Neural progenitor cell (in vitro differentiated cells): Measurements from ENCODE around the gene EPHB2. TPM values are rescaled to one million over a fixed set of nuclear protein-coding genes. Genes with fewer than 3 reads are reported as not detected.

Experiments
- DNase-seq: peaks from one replicate; pipeline ENCODE4 v3.0.0-alpha.2; 2016; ENCODE audit warnings: low spot score
- H2AFZ ChIP-seq: fragments of 200-600 bp; sonication (generic); replicated peaks from 2 replicates; pipeline ENCODE4 v1.6.1; 2016; ENCODE audit warnings: antibody characterized with exemption
- H3F3A ChIP-seq: fragments of 200-600 bp; sonication (generic); 2 replicates; pipeline ENCODE4 v1.6.1; 2016; ENCODE audit warnings: antibody characterized with exemption, low read depth
- H3K27ac ChIP-seq: fragments of 200-600 bp; sonication (generic); 2 replicates; pipeline ENCODE4 v1.5.1; 2016; ENCODE audit warnings: mild to moderate bottlenecking
- H3K27me3 ChIP-seq: fragments of 200-600 bp; sonication (generic); 2 replicates; pipeline ENCODE4 v1.6.1; 2016; ENCODE audit warnings: mild to moderate bottlenecking, moderate library complexity
- H3K36me3 ChIP-seq: fragments of 200-600 bp; sonication (generic); 2 replicates; pipeline ENCODE4 v1.5.1; 2016
- H3K4me1 ChIP-seq: fragments of 200-600 bp; sonication (generic); 2 replicates; pipeline ENCODE4 v1.6.1; 2016; ENCODE audit warnings: mixed run types
- H3K4me2 ChIP-seq: fragments of 200-600 bp; sonication (generic); 2 replicates; pipeline ENCODE4 v1.6.1; 2016
- H3K4me3 ChIP-seq: fragments of 200-600 bp; sonication (generic); 2 replicates; pipeline ENCODE4 v1.5.1; 2016
- H3K79me2 ChIP-seq: fragments of 200-600 bp; sonication (generic); 2 replicates; pipeline ENCODE4 v1.6.1; 2016; ENCODE audit warnings: low read depth
- H3K9ac ChIP-seq: fragments of 200-600 bp; sonication (generic); 2 replicates; pipeline ENCODE4 v1.6.1; 2016
- H3K9me3 ChIP-seq: fragments of 200-600 bp; sonication (generic); 2 replicates; pipeline ENCODE4 v1.5.1; 2016; ENCODE audit warnings: low read depth
- H4K20me1 ChIP-seq: fragments of 200-600 bp; sonication (generic); 2 replicates; pipeline ENCODE4 v1.6.1; 2016; ENCODE audit warnings: low read depth
- H3K27ac Mint-ChIP-seq: 3 replicates; pipeline ENCODE4 v1.8.0; 2021; ENCODE audit warnings: mixed read lengths
- H3K27me3 Mint-ChIP-seq: 2 replicates; pipeline ENCODE4 v1.8.0; 2022; ENCODE audit warnings: low read depth, mild to moderate bottlenecking, inconsistent platforms, moderate library complexity, mixed read lengths; ENCODE audit not compliant: insufficient read depth
- H3K36me3 Mint-ChIP-seq: 3 replicates; pipeline ENCODE4 v1.8.0; 2021; ENCODE audit warnings: mixed read lengths
- H3K4me1 Mint-ChIP-seq: 3 replicates; pipeline ENCODE4 v1.8.0; 2021; ENCODE audit warnings: mixed read lengths
- H3K4me3 Mint-ChIP-seq: 3 replicates; pipeline ENCODE4 v1.8.0; 2021; ENCODE audit warnings: mild to moderate bottlenecking, moderate library complexity, mixed read lengths
- H3K9me3 Mint-ChIP-seq: 3 replicates; pipeline ENCODE4 v1.8.0; 2020; ENCODE audit warnings: mixed read lengths
- CTCF ChIP-seq: fragments of 200-600 bp; sonication (generic); IDR thresholded peaks from 2 replicates; pipeline ENCODE4 v1.5.1; 2017; ENCODE audit warnings: antibody characterized with exemption, mild to moderate bottlenecking
- EZH2 ChIP-seq: fragments of 200-600 bp; sonication (generic); IDR thresholded peaks from 2 replicates; pipeline ENCODE4 v1.6.1; 2017; ENCODE audit warnings: antibody characterized with exemption, mild to moderate bottlenecking, moderate library complexity
- EZH2phosphoT487 ChIP-seq: fragments of 200-600 bp; sonication (generic); IDR thresholded peaks from 2 replicates; pipeline ENCODE4 v1.6.1; 2017; ENCODE audit warnings: antibody characterized with exemption
- total RNA-seq: library from RNA; depleted of rRNA; stranded (reverse); fragments of >200 nt; gene quantifications from 2 replicates; pipeline ENCODE4 v1.2.3, GENCODE V29; 2015; ENCODE audit warnings: low replicate concordance

Gene EPHB2
- total RNA-seq, 1 donor from 2014 or later, result 38.3 TPM

GRCh38 chr1:22872981-22873664, 162.5 kb downstream of the EPHB2 start:
- Histone ChIP-seq H3K4me1 (peaks cover 39% of the 10 kb centered on the region), H4K20me1 (peaks cover 8% of the 10 kb centered on the region), H3K36me3 (no peaks in the 10 kb centered on the region), H3K9me3 (no peaks in the 10 kb centered on the region), H3K9ac (no peak overlapping the region), H3F3A (peaks cover 51% of the 10 kb centered on the region), H2AFZ (no peak overlapping the region), H3K79me2 (no peaks in the 10 kb centered on the region), H3K27me3 (no peaks in the 10 kb centered on the region), H3K4me3 (no peak overlapping the region), H3K27ac (no peak overlapping the region), H3K4me2 (no peak overlapping the region)
- TF ChIP-seq CTCF, result no peak
- TF ChIP-seq EZH2phosphoT487, result no peak
- no peak for TF ChIP-seq EZH2
- Mint-ChIP-seq H3K4me1 (peaks cover 44% of the 10 kb centered on the region), H3K9me3 (no peaks in the 10 kb centered on the region), H3K27ac (peak overlapping the region; percentile 29), H3K27me3 (peaks cover 2% of the 10 kb centered on the region), H3K4me3 (no peak overlapping the region), H3K36me3 (peaks cover 15% of the 10 kb centered on the region)
- DNase-seq, result no peak

- no peaks in the 10 kb centered on the region for H3K27me3 ChIP-seq
- H3K4me3 Mint-ChIP-seq, result no peak overlapping the region
- peaks cover 8% of the 10 kb centered on the region for H3K36me3 Mint-ChIP-seq
- H2AFZ ChIP-seq, result no peak overlapping the region
- H3K9me3 ChIP-seq, result no peaks in the 10 kb centered on the region
- DNase-seq, result no peak
- no peaks in the 10 kb centered on the region for H3K36me3 ChIP-seq
- H3K79me2 ChIP-seq, result no peaks in the 10 kb centered on the region
- H4K20me1 ChIP-seq, result peaks cover 8% of the 10 kb centered on the region
- H3K4me3 ChIP-seq, result no peak overlapping the region
- H3K27me3 Mint-ChIP-seq, result peaks cover 2% of the 10 kb centered on the region
- H3K9me3 Mint-ChIP-seq, result no peaks in the 10 kb centered on the region
- peaks cover 39% of the 10 kb centered on the region for H3K4me1 ChIP-seq
- H3K9ac ChIP-seq, result no peak overlapping the region
- H3K27ac Mint-ChIP-seq, result no peak overlapping the region
- peak overlapping the region; percentile 71 for H3K4me2 ChIP-seq
- peak overlapping the region; percentile 91 for H3K27ac ChIP-seq
- TF ChIP-seq CTCF (no peak), EZH2phosphoT487 (no peak), EZH2 (no peak)
- peaks cover 51% of the 10 kb centered on the region for H3F3A ChIP-seq
- H3K4me1 Mint-ChIP-seq, result peaks cover 44% of the 10 kb centered on the region
These were observed 164.1 kb downstream of the EPHB2 start for GRCh38 chr1:22874785-22875184.

GRCh38 chr1:22875241-22875640, 164.6 kb downstream of the EPHB2 start:
- Mint-ChIP-seq H3K27ac (peak overlapping the region; percentile 48), H3K9me3 (no peaks in the 10 kb centered on the region)
- H3K36me3 ChIP-seq, result no peaks in the 10 kb centered on the region

More at GRCh38 chr1:22875241-22875640, 164.6 kb downstream of the EPHB2 start:
- Histone ChIP-seq H3K79me2 (no peaks in the 10 kb centered on the region), H3F3A (peaks cover 51% of the 10 kb centered on the region), H3K9ac (no peak overlapping the region), H2AFZ (no peak overlapping the region), H3K4me1 (peaks cover 39% of the 10 kb centered on the region), H3K9me3 (no peaks in the 10 kb centered on the region), H3K27ac (peak overlapping the region; percentile 91), H4K20me1 (peaks cover 5% of the 10 kb centered on the region), H3K4me2 (peak overlapping the region; percentile 71), H3K4me3 (no peak overlapping the region), H3K27me3 (no peaks in the 10 kb centered on the region)
- H3K27me3 Mint-ChIP-seq, result peaks cover 2% of the 10 kb centered on the region
- peaks cover 8% of the 10 kb centered on the region for H3K36me3 Mint-ChIP-seq
- TF ChIP-seq EZH2 (no peak), EZH2phosphoT487 (no peak), CTCF (no peak)
- no peak overlapping the region for H3K4me3 Mint-ChIP-seq
- peak; percentile 59 for DNase-seq
- peaks cover 42% of the 10 kb centered on the region for H3K4me1 Mint-ChIP-seq
